Mucosa of stomach (tissue), 1 donor: ENCODE results near the gene TMEM255A.

Experiments
- H3K27me3 ChIP-seq: one replicate; pipeline ENCODE4 v1.7.0; 2013; ENCODE audit warnings: mild to moderate bottlenecking, low read length; ENCODE audit not compliant: control insufficient read depth, insufficient read depth
- H3K36me3 ChIP-seq: one replicate; pipeline ENCODE4 v1.7.0; 2013; ENCODE audit warnings: low read length; ENCODE audit not compliant: control insufficient read depth, insufficient read depth
- H3K4me1 ChIP-seq: one replicate; pipeline ENCODE4 v1.7.0; 2013; ENCODE audit warnings: mild to moderate bottlenecking, low read length; ENCODE audit not compliant: control insufficient read depth, insufficient read depth
- H3K4me3 ChIP-seq: one replicate; pipeline ENCODE4 v1.7.0; 2013; ENCODE audit warnings: low read length
- H3K9ac ChIP-seq: one replicate; pipeline ENCODE4 v1.7.0; 2013; ENCODE audit warnings: mild to moderate bottlenecking, low read length, moderate library complexity
- H3K9me3 ChIP-seq: one replicate; pipeline ENCODE4 v1.7.0; 2013; ENCODE audit warnings: mild to moderate bottlenecking, low read length, moderate library complexity; ENCODE audit not compliant: control insufficient read depth
- donor health status: Pancreatic carcinoma.

TMEM255A gene

GRCh38 chrX:120250522-120251271 lies 60.6 kb downstream of the TMEM255A start, which contains the start of gene ZBTB33:
Gene ZBTB33 (plus strand): TSS chrX:120250812. CDS start chrX:120253416, 2,604 bp downstream.
- H3K9me3 ChIP-seq, result no peaks in the 10 kb centered on the region
- no peaks in the 10 kb centered on the region for H3K36me3 ChIP-seq
- H3K9ac ChIP-seq, result peak within 1 kb of the TSS; percentile 85
- no peaks in the 10 kb centered on the region for H3K4me1 ChIP-seq
- H3K27me3 ChIP-seq, result no peaks in the 10 kb centered on the region
- peak within 1 kb of the TSS; percentile 51 for H3K4me3 ChIP-seq

GRCh38 chrX:120244735-120245498 lies 66.3 kb downstream of the TMEM255A start:
- Histone ChIP-seq H3K9ac (peak overlapping the region; percentile 79), H3K36me3 (no peaks in the 10 kb centered on the region), H3K4me3 (peak overlapping the region; percentile 35), H3K4me1 (peaks cover 9% of the 10 kb centered on the region), H3K27me3 (no peaks in the 10 kb centered on the region), H3K9me3 (no peaks in the 10 kb centered on the region)

- no peaks in the 10 kb centered on the region for H3K9me3 ChIP-seq
- peaks cover 9% of the 10 kb centered on the region for H3K4me1 ChIP-seq
- H3K36me3 ChIP-seq, result no peaks in the 10 kb centered on the region
- H3K27me3 ChIP-seq, result no peaks in the 10 kb centered on the region
- H3K4me3 ChIP-seq, result peak overlapping the region; percentile 35
- peak overlapping the region; percentile 79 for H3K9ac ChIP-seq
Observed at GRCh38 chrX:120244395-120244734, 66.9 kb downstream of the TMEM255A start.

GRCh38 chrX:120242813-120243212 lies 68.4 kb downstream of the TMEM255A start:
- H3K9ac ChIP-seq, result no peak overlapping the region
- peaks cover 9% of the 10 kb centered on the region for H3K4me1 ChIP-seq
- no peaks in the 10 kb centered on the region for H3K36me3 ChIP-seq
- no peaks in the 10 kb centered on the region for H3K27me3 ChIP-seq
- no peak overlapping the region for H3K4me3 ChIP-seq
- H3K9me3 ChIP-seq, result no peaks in the 10 kb centered on the region

- Histone ChIP-seq H3K4me3 (no peak overlapping the region), H3K36me3 (no peaks in the 10 kb centered on the region), H3K9ac (no peak overlapping the region), H3K4me1 (peaks cover 9% of the 10 kb centered on the region), H3K27me3 (no peaks in the 10 kb centered on the region), H3K9me3 (no peaks in the 10 kb centered on the region)
Observed at GRCh38 chrX:120238933-120239332, 72.3 kb downstream of the TMEM255A start.

- no peaks in the 10 kb centered on the region for H3K9me3 ChIP-seq
- no peaks in the 10 kb centered on the region for H3K27me3 ChIP-seq
- H3K4me3 ChIP-seq, result no peak overlapping the region
- H3K9ac ChIP-seq, result no peak overlapping the region
- no peaks in the 10 kb centered on the region for H3K36me3 ChIP-seq
- no peaks in the 10 kb centered on the region for H3K4me1 ChIP-seq
Observed at GRCh38 chrX:120236687-120237479, 74.4 kb downstream of the TMEM255A start.

- Histone ChIP-seq H3K36me3 (no peaks in the 10 kb centered on the region), H3K9me3 (no peaks in the 10 kb centered on the region), H3K9ac (no peak overlapping the region), H3K27me3 (no peaks in the 10 kb centered on the region), H3K4me1 (no peaks in the 10 kb centered on the region), H3K4me3 (no peak overlapping the region)
Observed at GRCh38 chrX:120235284-120235683, 76.0 kb downstream of the TMEM255A start.

GRCh38 chrX:120228187-120228908 lies 82.9 kb downstream of the TMEM255A start:
- H3K9me3 ChIP-seq, result no peaks in the 10 kb centered on the region
- H3K4me3 ChIP-seq, result no peak overlapping the region
- no peak overlapping the region for H3K9ac ChIP-seq
- no peaks in the 10 kb centered on the region for H3K36me3 ChIP-seq
- no peaks in the 10 kb centered on the region for H3K4me1 ChIP-seq
- no peaks in the 10 kb centered on the region for H3K27me3 ChIP-seq

GRCh38 chrX:120224388-120224787 lies 86.9 kb downstream of the TMEM255A start:
- no peaks in the 10 kb centered on the region for H3K4me1 ChIP-seq
- H3K27me3 ChIP-seq, result no peaks in the 10 kb centered on the region
- H3K9ac ChIP-seq, result no peak overlapping the region
- H3K4me3 ChIP-seq, result no peak overlapping the region
- no peaks in the 10 kb centered on the region for H3K36me3 ChIP-seq
- no peaks in the 10 kb centered on the region for H3K9me3 ChIP-seq

GRCh38 chrX:120223374-120223773 lies 87.9 kb downstream of the TMEM255A start:
- H3K27me3 ChIP-seq, result no peaks in the 10 kb centered on the region
- H3K9ac ChIP-seq, result no peak overlapping the region
- no peaks in the 10 kb centered on the region for H3K36me3 ChIP-seq
- H3K4me3 ChIP-seq, result no peak overlapping the region
- H3K9me3 ChIP-seq, result no peaks in the 10 kb centered on the region
- H3K4me1 ChIP-seq, result no peaks in the 10 kb centered on the region

GRCh38 chrX:120213438-120214265 lies 97.6 kb downstream of the TMEM255A start:
- H3K4me1 ChIP-seq, result no peaks in the 10 kb centered on the region
- no peaks in the 10 kb centered on the region for H3K9me3 ChIP-seq
- H3K9ac ChIP-seq, result no peak overlapping the region
- no peaks in the 10 kb centered on the region for H3K27me3 ChIP-seq
- no peaks in the 10 kb centered on the region for H3K36me3 ChIP-seq
- H3K4me3 ChIP-seq, result no peak overlapping the region
